Large intestine (tissue), 12 donors: Measurements from ENCODE around the gene CEP78. TPM values are rescaled to one million over a fixed set of nuclear protein-coding genes. Genes with fewer than 3 reads are reported as not detected.
A peak's percentile ranks its signal among the peaks of the same experiment; 100 is the strongest.
"Not testable (repeated sequence)": the region's sequence is repeated elsewhere in the genome, so short reads cannot be mapped to it uniquely, and the experiment has no call there.

Source experiments
- DNase-seq, 2 donors: peaks; one replicate each; pipeline versions ENCODE4 v3.0.0 to v3.0.0-alpha.2; 2013
- H3K27ac ChIP-seq: one replicate; pipeline ENCODE4 v1.5.1; 2013; ENCODE audit warnings: low read length
- H3K27me3 ChIP-seq: 2 replicates; pipeline ENCODE4 v1.6.1; 2013; ENCODE audit warnings: low read length; ENCODE audit not compliant: control insufficient read depth, insufficient read depth
- H3K36me3 ChIP-seq: 2 replicates; pipeline ENCODE4 v1.6.1; 2013; ENCODE audit warnings: low read length; ENCODE audit not compliant: control insufficient read depth, insufficient read depth
- H3K4me1 ChIP-seq: one replicate; pipeline ENCODE4 v1.6.1; 2013; ENCODE audit warnings: low read length; ENCODE audit not compliant: control insufficient read depth, insufficient read depth
- H3K4me3 ChIP-seq: one replicate; pipeline ENCODE4 v1.5.1; 2013; ENCODE audit warnings: low read length
- H3K9me3 ChIP-seq: one replicate; pipeline ENCODE4 v1.6.1; 2013; ENCODE audit warnings: mild to moderate bottlenecking, low read depth, low read length, moderate library complexity; ENCODE audit not compliant: control insufficient read depth
- WGBS: methylation state at CpG from one replicate; pipeline ENCODE4 v1.1.5; 2013; ENCODE audit warnings: low lambda C conversion rate; ENCODE audit not compliant: insufficient coverage; 5-methylcytosine and 5-hydroxymethylcytosine counted together
- long read RNA-seq, 11 donors: transcript quantifications; one replicate each; lab custom pipeline, GENCODE V29; 2026
- polyA plus RNA-seq: library from polyadenylated mRNA; unstranded; fragments of 120-200 nt; gene quantifications from one replicate; pipeline ENCODE4 v1.2.1, GENCODE V29; 2013

The CEP78 gene, protein sequence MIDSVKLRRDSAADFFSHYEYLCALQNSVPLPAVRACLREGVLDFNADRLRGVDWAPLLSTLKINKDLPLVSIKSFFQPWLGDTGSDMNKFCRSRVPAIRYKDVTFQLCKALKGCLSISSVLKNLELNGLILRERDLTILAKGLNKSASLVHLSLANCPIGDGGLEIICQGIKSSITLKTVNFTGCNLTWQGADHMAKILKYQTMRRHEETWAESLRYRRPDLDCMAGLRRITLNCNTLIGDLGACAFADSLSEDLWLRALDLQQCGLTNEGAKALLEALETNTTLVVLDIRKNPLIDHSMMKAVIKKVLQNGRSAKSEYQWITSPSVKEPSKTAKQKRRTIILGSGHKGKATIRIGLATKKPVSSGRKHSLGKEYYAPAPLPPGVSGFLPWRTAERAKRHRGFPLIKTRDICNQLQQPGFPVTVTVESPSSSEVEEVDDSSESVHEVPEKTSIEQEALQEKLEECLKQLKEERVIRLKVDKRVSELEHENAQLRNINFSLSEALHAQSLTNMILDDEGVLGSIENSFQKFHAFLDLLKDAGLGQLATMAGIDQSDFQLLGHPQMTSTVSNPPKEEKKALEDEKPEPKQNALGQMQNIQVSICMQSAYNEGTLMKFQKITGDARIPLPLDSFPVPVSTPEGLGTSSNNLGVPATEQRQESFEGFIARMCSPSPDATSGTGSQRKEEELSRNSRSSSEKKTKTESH
- 16.4 TPM for polyA plus RNA-seq
- long read RNA-seq, donor 1, partial matches to known transcripts = 0 of 2 reads
- long read RNA-seq, donor 1, other reads (novel, unspliced or antisense) = 0 of 2 reads
- long read RNA-seq, donor 2, full-length matches to known transcripts = 3 of 3 reads
- long read RNA-seq, donor 2, partial matches to known transcripts = 0 of 3 reads
- long read RNA-seq, donor 2, other reads (novel, unspliced or antisense) = 0 of 3 reads
- long read RNA-seq, donor 3 = 0 reads
- long read RNA-seq, donor 4 = 0 reads
- long read RNA-seq, donor 5 = 0 reads
- long read RNA-seq, donor 6 = 0 reads
- long read RNA-seq, donor 7, partial matches to known transcripts = 0 of 4 reads
- long read RNA-seq, donor 7, other reads (novel, unspliced or antisense) = 0 of 4 reads
- long read RNA-seq, donor 8, partial matches to known transcripts = 6 of 7 reads
- long read RNA-seq, donor 8, other reads (novel, unspliced or antisense) = 0 of 7 reads
- long read RNA-seq, donor 9 = 0 reads
- long read RNA-seq, donor 10, full-length matches to known transcripts = 5 of 5 reads
- long read RNA-seq, donor 10, partial matches to known transcripts = 0 of 5 reads
- long read RNA-seq, donor 10, other reads (novel, unspliced or antisense) = 0 of 5 reads
- long read RNA-seq, donor 11, partial matches to known transcripts = 0 of 1 reads
- long read RNA-seq, donor 11, other reads (novel, unspliced or antisense) = 0 of 1 reads

DNA sequence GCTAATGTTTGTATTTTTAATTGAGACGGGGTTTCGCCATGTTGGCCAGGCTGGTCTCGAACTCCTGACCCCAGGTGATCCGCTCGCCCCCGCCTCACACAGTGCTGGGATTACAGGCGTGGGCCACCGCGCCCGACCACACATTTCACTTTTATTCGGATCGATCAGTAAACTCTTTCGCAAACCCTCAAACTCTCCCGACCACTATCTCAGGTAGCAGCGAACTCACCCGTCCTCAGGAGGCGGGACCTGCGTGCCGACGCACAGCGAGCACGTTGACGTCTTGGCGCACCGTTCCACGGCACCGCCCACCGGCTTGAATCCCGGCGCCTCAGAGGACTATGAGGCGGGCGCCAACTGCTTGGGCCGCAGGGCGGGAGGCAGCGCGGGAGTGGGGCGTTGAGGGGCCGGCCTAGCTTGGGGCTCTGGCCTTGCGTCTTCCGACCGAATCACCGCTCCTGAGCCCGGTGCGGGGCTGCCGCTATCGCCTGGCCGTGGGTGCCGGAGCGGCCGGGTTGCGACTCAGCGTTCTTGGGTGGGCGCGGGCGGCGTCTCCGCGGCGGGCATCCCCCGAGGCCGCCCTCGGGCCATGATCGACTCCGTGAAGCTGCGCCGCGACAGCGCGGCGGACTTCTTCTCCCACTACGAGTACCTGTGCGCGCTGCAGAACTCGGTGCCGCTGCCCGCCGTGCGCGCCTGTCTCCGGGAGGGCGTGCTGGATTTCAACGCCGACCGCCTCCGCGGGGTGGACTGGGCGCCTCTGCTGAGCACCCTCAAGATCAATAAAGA is at the start of gene CEP78:
Gene CEP78 (plus strand): TSS at position 314 of the 789 bp plus-strand sequence. CDS start 276 bp downstream, at position 590.
- H3K4me3 ChIP-seq = peak within 1 kb of the TSS; percentile 92
- H3K9me3 ChIP-seq = no peaks in the 10 kb centered on the region
- H3K27ac ChIP-seq = peak within 1 kb of the TSS; percentile 79
- H3K27me3 ChIP-seq = no peaks in the 10 kb centered on the region
- H3K36me3 ChIP-seq = peaks cover 4% of the 10 kb centered on the region
- DNase-seq = peak; percentile 93 to 96
- no peaks in the 10 kb centered on the region for H3K4me1 ChIP-seq
- no CpG with 5 or more reads among the region's 87 CpGs for WGBS

DNA sequence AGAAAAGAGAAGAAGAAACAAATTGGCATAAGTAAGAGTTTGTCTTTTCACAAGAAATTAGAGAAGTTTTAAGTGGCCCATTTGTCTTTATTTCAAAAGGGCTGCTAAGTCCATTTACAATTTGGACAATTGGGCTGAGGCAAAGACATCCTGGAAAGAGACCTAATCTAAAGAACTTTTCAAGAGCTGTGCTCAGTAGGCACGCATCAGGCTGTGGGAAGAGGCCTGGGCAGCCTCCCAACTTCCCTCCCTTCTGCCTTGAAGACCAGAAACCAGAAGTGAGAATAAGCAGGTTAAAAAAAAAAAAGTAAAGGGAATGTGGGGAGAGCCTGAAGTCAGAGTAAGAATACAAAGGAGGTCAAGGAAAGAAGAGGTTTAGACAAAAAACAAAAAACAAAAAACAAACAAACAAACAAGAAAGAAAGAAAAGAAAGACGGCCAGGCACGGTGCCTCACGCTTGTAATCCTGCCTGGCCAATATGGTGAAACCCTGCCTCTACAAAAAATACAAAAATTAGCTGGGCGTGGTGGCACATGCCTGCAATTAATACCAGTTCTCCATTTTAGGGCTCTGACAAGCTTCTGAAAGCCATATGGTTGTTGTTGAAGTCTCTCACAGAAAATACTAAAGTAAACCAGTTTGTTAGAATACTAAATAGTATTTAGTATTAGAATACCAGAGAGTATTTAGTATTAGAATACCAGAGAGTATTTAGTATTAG is 48.0 kb upstream of the CEP78 start:
- no peak for DNase-seq
- Histone ChIP-seq H3K4me1 (no peaks in the 10 kb centered on the region), H3K27me3 (no peaks in the 10 kb centered on the region), H3K9me3 (no peaks in the 10 kb centered on the region), H3K36me3 (no peaks in the 10 kb centered on the region), H3K4me3 (no peak overlapping the region), H3K27ac (no peak overlapping the region)
- WGBS = 80% methylated on average over 2 of the region's 5 CpGs

DNA sequence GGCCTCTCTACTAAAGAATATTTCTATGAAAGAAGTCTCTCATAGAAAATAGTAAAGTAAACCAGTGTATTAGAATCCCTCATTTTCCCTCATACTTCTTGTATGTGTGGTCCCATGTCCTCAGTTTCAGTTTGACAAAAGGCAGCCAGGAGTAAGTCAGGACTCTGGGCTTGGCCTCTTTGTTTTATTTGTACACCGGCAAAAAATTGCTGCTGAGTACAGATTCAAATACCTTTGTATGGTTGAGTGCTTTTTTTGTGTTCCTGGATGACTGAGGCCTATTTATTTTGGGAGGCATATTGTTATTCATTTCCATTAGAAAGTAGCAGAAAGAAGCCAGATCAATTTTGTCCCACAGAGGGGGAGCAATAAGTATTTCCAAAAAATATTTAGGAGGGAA is 47.3 kb upstream of the CEP78 start:
- Histone ChIP-seq H3K36me3 (no peaks in the 10 kb centered on the region), H3K4me3 (no peak overlapping the region), H3K27me3 (no peaks in the 10 kb centered on the region), H3K27ac (no peak overlapping the region), H3K4me1 (no peaks in the 10 kb centered on the region), H3K9me3 (no peaks in the 10 kb centered on the region)
- DNase-seq = no peak
- no CpG with 5 or more reads among the region's 1 CpG for WGBS

DNA sequence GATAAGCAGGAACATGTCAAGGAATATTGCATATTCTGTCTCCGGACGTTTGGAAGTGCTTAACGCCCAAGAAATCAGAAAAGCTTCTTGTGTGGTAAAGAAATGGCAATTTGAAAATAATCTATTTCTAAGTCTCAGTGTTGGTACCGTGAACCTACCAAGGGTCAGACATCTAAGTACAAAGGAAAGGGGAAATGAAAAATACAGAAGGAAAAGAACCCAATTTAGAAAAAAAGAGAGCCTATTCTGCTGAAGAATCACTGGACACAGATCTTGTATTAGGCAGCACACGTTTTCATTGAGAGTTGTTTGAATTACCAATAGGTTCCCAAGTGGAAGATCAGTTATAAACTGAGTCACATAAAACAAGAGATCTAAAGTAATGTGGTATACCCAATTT is 46.9 kb upstream of the CEP78 start:
- H3K27ac ChIP-seq = no peak overlapping the region
- no peak overlapping the region for H3K4me3 ChIP-seq
- DNase-seq = no peak
- H3K4me1 ChIP-seq = no peaks in the 10 kb centered on the region
- H3K9me3 ChIP-seq = no peaks in the 10 kb centered on the region
- WGBS = 92% methylated on average over 5 of the region's 5 CpGs
- H3K27me3 ChIP-seq = no peaks in the 10 kb centered on the region
- no peaks in the 10 kb centered on the region for H3K36me3 ChIP-seq

DNA sequence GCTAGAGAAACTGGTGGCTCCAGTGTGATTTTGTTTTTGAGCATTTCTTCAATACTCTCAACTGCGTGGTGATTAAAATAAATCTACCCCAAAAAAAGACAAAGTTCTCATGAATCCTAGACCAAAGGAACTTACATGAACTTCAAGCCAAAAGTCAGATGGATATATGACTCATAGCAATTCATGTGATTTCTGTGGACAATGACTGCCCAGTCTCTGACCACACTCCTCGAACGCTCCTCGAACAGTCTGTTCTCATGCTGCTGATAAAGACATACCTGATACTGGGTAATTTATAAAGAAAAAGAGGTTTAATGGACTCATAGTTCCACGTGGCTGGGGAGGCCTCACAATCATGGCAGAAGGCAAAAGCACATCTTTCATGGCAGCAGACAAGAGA is 46.4 kb upstream of the CEP78 start:
- Histone ChIP-seq H3K4me1 (no peaks in the 10 kb centered on the region), H3K4me3 (no peak overlapping the region), H3K36me3 (no peaks in the 10 kb centered on the region), H3K27ac (no peak overlapping the region), H3K9me3 (no peaks in the 10 kb centered on the region), H3K27me3 (no peaks in the 10 kb centered on the region)
- DNase-seq = no peak
- WGBS = 86% methylated on average over 1 of the region's 5 CpGs

DNA sequence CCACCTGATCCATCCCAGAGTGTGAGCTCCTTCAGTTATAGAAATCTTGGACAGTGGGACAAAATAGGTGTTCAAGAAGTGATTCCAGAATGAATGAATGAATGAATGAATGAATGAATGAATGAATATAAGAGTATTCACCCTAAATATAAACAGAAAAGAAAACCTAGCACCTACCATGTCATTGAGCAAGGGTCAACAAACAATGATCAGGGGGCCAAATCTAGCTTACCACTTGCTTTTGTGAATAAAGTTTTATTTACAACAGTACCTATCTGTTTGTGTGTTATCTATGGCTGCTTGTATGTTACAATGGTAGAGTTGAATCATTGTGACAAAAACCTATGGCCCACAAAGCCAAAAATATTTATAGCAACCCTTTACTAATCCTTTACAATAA is 43.9 kb upstream of the CEP78 start:
- H3K4me3 ChIP-seq = no peak overlapping the region
- no peaks in the 10 kb centered on the region for H3K36me3 ChIP-seq
- no peak for DNase-seq
- H3K27ac ChIP-seq = no peak overlapping the region
- H3K4me1 ChIP-seq = no peaks in the 10 kb centered on the region
- H3K9me3 ChIP-seq = no peaks in the 10 kb centered on the region
- H3K27me3 ChIP-seq = no peaks in the 10 kb centered on the region

DNA sequence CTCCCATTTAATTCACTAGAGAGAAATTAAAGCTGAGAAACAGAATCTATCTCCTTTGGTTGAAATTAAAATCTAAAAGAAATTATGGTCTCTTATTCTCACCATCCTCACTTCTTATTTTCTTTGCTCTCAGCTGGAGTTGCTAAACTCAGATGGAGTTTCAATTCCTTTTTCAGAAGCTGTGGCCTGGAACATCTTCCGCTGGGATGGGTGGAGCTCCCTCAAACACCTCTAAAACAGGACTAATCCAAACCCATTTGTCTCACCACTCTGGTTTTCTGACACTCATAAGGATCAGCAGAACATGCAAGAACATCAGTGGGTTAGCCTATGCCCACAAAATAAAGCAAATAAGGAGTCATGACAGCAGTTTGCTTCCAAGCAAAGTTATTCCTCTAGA is 39.6 kb upstream of the CEP78 start:
- Histone ChIP-seq H3K4me3 (no peak overlapping the region), H3K36me3 (no peaks in the 10 kb centered on the region), H3K4me1 (no peaks in the 10 kb centered on the region), H3K27ac (no peak overlapping the region), H3K27me3 (no peaks in the 10 kb centered on the region), H3K9me3 (no peaks in the 10 kb centered on the region)
- WGBS = no CpG with 5 or more reads among the region's 1 CpG
- no peak for DNase-seq

DNA sequence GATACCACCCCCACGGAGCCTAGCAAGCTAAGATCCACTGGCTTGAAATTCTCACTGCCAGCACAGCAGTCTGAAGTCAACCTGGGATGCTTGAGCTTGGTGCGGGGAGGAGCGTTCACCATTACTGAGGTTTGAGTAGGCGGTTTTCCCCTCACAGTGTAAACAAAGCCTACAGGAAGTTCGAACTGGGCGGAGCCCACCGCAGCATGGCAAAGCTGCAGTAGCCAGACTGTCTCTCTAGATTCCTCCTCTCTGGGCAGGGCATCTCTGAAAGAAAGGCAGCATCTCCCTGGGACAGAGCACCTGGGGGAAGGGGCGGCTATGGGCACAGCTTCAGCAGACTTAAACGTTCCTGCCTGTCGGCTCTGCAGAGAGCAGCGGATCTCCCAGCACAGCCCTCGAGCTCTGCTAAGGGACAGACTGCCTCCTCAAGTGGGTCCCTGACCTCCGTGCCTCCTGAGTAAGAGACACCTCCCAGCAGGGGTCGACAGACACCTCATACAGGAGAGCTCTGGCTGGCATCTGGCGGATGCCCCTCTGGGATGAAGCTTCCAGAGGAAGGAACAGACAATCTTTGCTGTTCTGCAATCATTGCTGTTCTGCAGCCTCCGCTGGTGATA is 34.6 kb upstream of the CEP78 start:
- H3K27ac ChIP-seq, H3K4me1 ChIP-seq, H3K4me3 ChIP-seq, H3K9me3 ChIP-seq, H3K27me3 ChIP-seq, DNase-seq, H3K36me3 ChIP-seq: not testable (repeated sequence)
- WGBS = no CpG with 5 or more reads among the region's 16 CpGs

DNA sequence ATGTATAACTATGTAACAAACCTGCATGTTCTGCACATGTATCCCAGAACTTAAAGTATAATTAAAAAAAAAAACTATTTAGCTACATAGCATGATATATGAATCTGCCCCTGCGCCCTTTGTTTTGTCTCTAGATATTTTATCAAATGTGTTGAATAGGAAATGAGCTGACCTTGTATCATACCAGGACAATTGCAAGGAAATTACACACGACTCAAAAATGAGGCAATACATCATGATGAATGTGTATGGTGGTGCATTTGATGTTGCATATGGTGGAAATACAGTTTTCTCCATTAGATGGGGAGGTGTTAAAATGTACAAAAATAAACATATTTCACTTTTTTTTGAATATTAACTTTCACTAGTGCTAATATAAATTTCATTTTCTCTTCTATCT is 28.6 kb upstream of the CEP78 start:
- Histone ChIP-seq H3K27ac (no peak overlapping the region), H3K36me3 (no peaks in the 10 kb centered on the region), H3K4me3 (no peak overlapping the region), H3K9me3 (no peaks in the 10 kb centered on the region), H3K27me3 (no peaks in the 10 kb centered on the region), H3K4me1 (no peaks in the 10 kb centered on the region)
- WGBS = no CpG with 5 or more reads among the region's 2 CpGs
- DNase-seq = no peak
